Muscle of arm (tissue), 12 donors: ENCODE data around the gene NPPC. TPM values are rescaled to one million over a fixed set of nuclear protein-coding genes. Genes with fewer than 3 reads are reported as not detected.
"Not testable (repeated sequence)": the region's sequence is repeated elsewhere in the genome, so short reads cannot be mapped to it uniquely, and the experiment has no call there.

Experiments
- DNase-seq: peaks from one replicate; pipeline ENCODE4 v3.0.0-alpha.2; 2013
- polyA plus RNA-seq, 12 donors: library from polyadenylated mRNA; unstranded; fragments of 120-200 nt; gene quantifications; one replicate each; pipeline ENCODE4 v1.2.1, GENCODE V29; 2013; ENCODE audit not compliant: insufficient read length in 12 of 12

The NPPC gene
- polyA plus RNA-seq, 12 donors, result 1.8 to 5.0 (median 2.7) TPM; not detected in 2

GRCh38 chr2:231890896-231891513 lies 35.2 kb downstream of the NPPC start:
- DNase-seq, result no peak

- no peak for DNase-seq
Measured at GRCh38 chr2:231887756-231888155, 38.4 kb downstream of the NPPC start.

- no peak for DNase-seq
Measured at GRCh38 chr2:231886071-231886681, 40.0 kb downstream of the NPPC start.

- DNase-seq, result no peak
Measured at GRCh38 chr2:231884438-231885140, 41.6 kb downstream of the NPPC start.

- DNase-seq, result no peak
Measured at GRCh38 chr2:231883468-231883881, 42.7 kb downstream of the NPPC start.

- no peak for DNase-seq
Measured at GRCh38 chr2:231882646-231883045, 43.5 kb downstream of the NPPC start.

GRCh38 chr2:231880371-231880770 lies 45.8 kb downstream of the NPPC start:
- DNase-seq, result not testable (repeated sequence)

- DNase-seq, result no peak
Measured at GRCh38 chr2:231879216-231879615, 47.0 kb downstream of the NPPC start.

- no peak for DNase-seq
Measured at GRCh38 chr2:231877533-231878456, 48.4 kb downstream of the NPPC start.

GRCh38 chr2:231874944-231875343 lies 51.3 kb downstream of the NPPC start:
- no peak for DNase-seq

Other genes with a start within 250 kb of the NPPC start
- 1,000 to 10,000 TPM in 3 of 12 donors, 100 to 1,000 TPM in 9; 465 to 1,696 (median 648) TPM for gene PTMA, start 217.9 kb downstream of the NPPC start, polyA plus RNA-seq
- 10 to 100 TPM in 11 of 12 donors, not detected in 1; 15.6 to 31.9 (median 19.5) TPM for gene PDE6D, start 145.1 kb downstream of the NPPC start, polyA plus RNA-seq
- 10 to 100 TPM in 11 of 12 donors, not detected in 1; 34.4 to 53.1 (median 38.8) TPM for gene COPS7B, start 140.0 kb downstream of the NPPC start, polyA plus RNA-seq
- gene DIS3L2, start 35.3 kb upstream of the NPPC start, polyA plus RNA-seq, result 10 to 100 TPM in 11 of 12 donors, not detected in 1; 18.9 to 49.8 (median 20.4) TPM